MM.1S (cell line): Measurements from ENCODE around the gene GNA14.

Source experiments
- DNase-seq: peaks from one replicate; pipeline ENCODE4 v3.0.0-alpha.2; 2015
- H2AFZ ChIP-seq: fragments of 300-600 bp; sonication (generic); 2 replicates; pipeline ENCODE4 v1.6.0; 2016; ENCODE audit warnings: antibody characterized with exemption, low read length
- H3F3A ChIP-seq: fragments of 300-600 bp; sonication (generic); 2 replicates; pipeline ENCODE4 v1.6.1; 2016; ENCODE audit warnings: mild to moderate bottlenecking, antibody characterized with exemption, low read length, moderate library complexity, mixed read lengths; ENCODE audit not compliant: insufficient read depth
- H3K27ac ChIP-seq: fragments of 300-600 bp; sonication (generic); 2 replicates; pipeline ENCODE4 v1.5.1; 2016; ENCODE audit warnings: mild to moderate bottlenecking, low read length
- H3K27me3 ChIP-seq: fragments of 300-600 bp; sonication (generic); replicated peaks from 2 replicates; pipeline ENCODE4 v1.6.0; 2016; ENCODE audit warnings: low read length; ENCODE audit not compliant: insufficient read depth
- H3K36me3 ChIP-seq: fragments of 300-600 bp; sonication (generic); replicated peaks from 2 replicates; pipeline ENCODE4 v1.6.1; 2016; ENCODE audit warnings: mild to moderate bottlenecking, low read length, mixed read lengths; ENCODE audit not compliant: insufficient read depth
- H3K4me1 ChIP-seq: fragments of 300-600 bp; sonication (generic); 2 replicates; pipeline ENCODE4 v1.6.1; 2016; ENCODE audit warnings: low read length, mixed read lengths
- H3K4me2 ChIP-seq: fragments of 300-600 bp; sonication (generic); 2 replicates; pipeline ENCODE4 v1.6.0; 2016; ENCODE audit warnings: low read depth, low read length
- H3K4me3 ChIP-seq: fragments of 300-600 bp; sonication (generic); 2 replicates; pipeline ENCODE4 v1.5.1; 2016; ENCODE audit warnings: low read length, mixed read lengths
- H3K79me2 ChIP-seq: fragments of 300-600 bp; sonication (generic); 2 replicates; pipeline ENCODE4 v1.6.1; 2016; ENCODE audit warnings: mixed run types, low read length, mixed read lengths
- H3K9ac ChIP-seq: fragments of 300-600 bp; sonication (generic); 2 replicates; pipeline ENCODE4 v1.6.1; 2016; ENCODE audit warnings: low read length, mixed read lengths
- H3K9me2 ChIP-seq: fragments of 300-600 bp; sonication (generic); replicated peaks from 2 replicates; pipeline ENCODE4 v1.6.1; 2016; ENCODE audit warnings: mild to moderate bottlenecking, low read length, mixed read lengths; ENCODE audit not compliant: insufficient read depth
- H3K9me3 ChIP-seq: fragments of 300-600 bp; sonication (generic); replicated peaks from 2 replicates; pipeline ENCODE4 v1.6.1; 2016; ENCODE audit warnings: mild to moderate bottlenecking, low read length, mixed read lengths; ENCODE audit not compliant: insufficient read depth
- H4K20me1 ChIP-seq: fragments of 300-600 bp; sonication (generic); 2 replicates; pipeline ENCODE4 v1.6.1; 2016; ENCODE audit warnings: mild to moderate bottlenecking, low read length, moderate library complexity, mixed read lengths; ENCODE audit not compliant: insufficient read depth
- EZH2 ChIP-seq: fragments of 300-600 bp; sonication (generic); optimal IDR thresholded peaks from 2 replicates; pipeline ENCODE3; 2017; ENCODE audit warnings: low read depth, mild to moderate bottlenecking, antibody characterized with exemption, low read length, mixed read lengths
- EZH2phosphoT487 ChIP-seq: fragments of 300-600 bp; sonication (generic); IDR thresholded peaks from 2 replicates; pipeline ENCODE4 v1.6.1; 2018; ENCODE audit warnings: antibody characterized with exemption, low read length
- TF ChIP-seq, protein P1 (sequence below): fragments of 300-600 bp; sonication (generic); IDR thresholded peaks from 2 replicates; pipeline ENCODE4 v1.5.1; 2016; ENCODE audit warnings: antibody characterized with exemption, low read length, mixed read lengths

GNA14 gene

GRCh38 chr9:77582961-77583576, 65.1 kb downstream of the GNA14 start:
- H2AFZ ChIP-seq = no peak overlapping the region
- H3K79me2 ChIP-seq = no peaks in the 10 kb centered on the region
- H3K4me2 ChIP-seq = no peak overlapping the region

GRCh38 chr9:77582525-77582924, 65.6 kb downstream of the GNA14 start:
- no peak overlapping the region for H3K4me2 ChIP-seq
- no peaks in the 10 kb centered on the region for H3K9me3 ChIP-seq
- no peaks in the 10 kb centered on the region for H3K79me2 ChIP-seq
- no peaks in the 10 kb centered on the region for H3K27me3 ChIP-seq
- H3K9me2 ChIP-seq = no peaks in the 10 kb centered on the region
- no peaks in the 10 kb centered on the region for H3K36me3 ChIP-seq
- H4K20me1 ChIP-seq = no peaks in the 10 kb centered on the region
- no peak for DNase-seq
- H3K4me3 ChIP-seq = no peak overlapping the region
- H2AFZ ChIP-seq = no peak overlapping the region
- no peak for TF ChIP-seq EZH2
- TF ChIP-seq, protein P1, sequence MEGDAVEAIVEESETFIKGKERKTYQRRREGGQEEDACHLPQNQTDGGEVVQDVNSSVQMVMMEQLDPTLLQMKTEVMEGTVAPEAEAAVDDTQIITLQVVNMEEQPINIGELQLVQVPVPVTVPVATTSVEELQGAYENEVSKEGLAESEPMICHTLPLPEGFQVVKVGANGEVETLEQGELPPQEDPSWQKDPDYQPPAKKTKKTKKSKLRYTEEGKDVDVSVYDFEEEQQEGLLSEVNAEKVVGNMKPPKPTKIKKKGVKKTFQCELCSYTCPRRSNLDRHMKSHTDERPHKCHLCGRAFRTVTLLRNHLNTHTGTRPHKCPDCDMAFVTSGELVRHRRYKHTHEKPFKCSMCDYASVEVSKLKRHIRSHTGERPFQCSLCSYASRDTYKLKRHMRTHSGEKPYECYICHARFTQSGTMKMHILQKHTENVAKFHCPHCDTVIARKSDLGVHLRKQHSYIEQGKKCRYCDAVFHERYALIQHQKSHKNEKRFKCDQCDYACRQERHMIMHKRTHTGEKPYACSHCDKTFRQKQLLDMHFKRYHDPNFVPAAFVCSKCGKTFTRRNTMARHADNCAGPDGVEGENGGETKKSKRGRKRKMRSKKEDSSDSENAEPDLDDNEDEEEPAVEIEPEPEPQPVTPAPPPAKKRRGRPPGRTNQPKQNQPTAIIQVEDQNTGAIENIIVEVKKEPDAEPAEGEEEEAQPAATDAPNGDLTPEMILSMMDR = no peak
- TF ChIP-seq EZH2phosphoT487 = no peak
- H3K27ac ChIP-seq = no peak overlapping the region
- no peaks in the 10 kb centered on the region for H3K4me1 ChIP-seq
- H3F3A ChIP-seq = no peaks in the 10 kb centered on the region
- no peak overlapping the region for H3K9ac ChIP-seq

More at GRCh38 chr9:77582961-77583576, 65.1 kb downstream of the GNA14 start:
- Histone ChIP-seq H3K36me3 (no peaks in the 10 kb centered on the region), H3F3A (no peaks in the 10 kb centered on the region), H3K9ac (no peak overlapping the region), H3K9me3 (no peaks in the 10 kb centered on the region), H4K20me1 (no peaks in the 10 kb centered on the region), H3K27ac (no peak overlapping the region), H3K4me1 (no peaks in the 10 kb centered on the region), H3K4me3 (no peak overlapping the region), H3K9me2 (no peaks in the 10 kb centered on the region), H3K27me3 (no peaks in the 10 kb centered on the region)
- DNase-seq = no peak
- TF ChIP-seq EZH2phosphoT487 (no peak), EZH2 (no peak)
- TF ChIP-seq, protein P1 = no peak

- H4K20me1 ChIP-seq = no peaks in the 10 kb centered on the region
- no peaks in the 10 kb centered on the region for H3K4me1 ChIP-seq
- H2AFZ ChIP-seq = no peak overlapping the region
- H3K9me2 ChIP-seq = no peaks in the 10 kb centered on the region
- DNase-seq = peak; percentile 47
- H3K4me3 ChIP-seq = no peak overlapping the region
- H3K79me2 ChIP-seq = no peaks in the 10 kb centered on the region
- no peak overlapping the region for H3K27ac ChIP-seq
- no peak overlapping the region for H3K4me2 ChIP-seq
- H3K27me3 ChIP-seq = no peaks in the 10 kb centered on the region
- no peaks in the 10 kb centered on the region for H3F3A ChIP-seq
- H3K9ac ChIP-seq = no peak overlapping the region
- H3K36me3 ChIP-seq = no peaks in the 10 kb centered on the region
- TF ChIP-seq EZH2phosphoT487 = no peak
- no peak for TF ChIP-seq EZH2
- TF ChIP-seq, protein P1 = no peak
- H3K9me3 ChIP-seq = no peaks in the 10 kb centered on the region
Observed at GRCh38 chr9:77575785-77576184, 72.3 kb downstream of the GNA14 start.
